B cell (primary cell): ENCODE results near the gene PXMP2.
A peak's percentile ranks its signal among the peaks of the same experiment; 100 is the strongest.

Experiments
- EZH2 ChIP-seq: IDR thresholded peaks from 2 replicates; pipeline ENCODE4 v1.6.1; 2012; ENCODE audit warnings: borderline replicate concordance, low read depth, mild to moderate bottlenecking, moderate library complexity, low read length; ENCODE audit not compliant: insufficient read depth, poor library complexity, severe bottlenecking
- TF ChIP-seq, protein P1 (sequence below): fragments of 200-600 bp; IDR thresholded peaks from one replicate; pipeline ENCODE4 v1.8.0; 2022; ENCODE audit warnings: antibody characterized with exemption, mild to moderate bottlenecking

GRCh38 chr12:132638541-132639408 lies 48.6 kb upstream of the PXMP2 start:
- TF ChIP-seq, protein P1, sequence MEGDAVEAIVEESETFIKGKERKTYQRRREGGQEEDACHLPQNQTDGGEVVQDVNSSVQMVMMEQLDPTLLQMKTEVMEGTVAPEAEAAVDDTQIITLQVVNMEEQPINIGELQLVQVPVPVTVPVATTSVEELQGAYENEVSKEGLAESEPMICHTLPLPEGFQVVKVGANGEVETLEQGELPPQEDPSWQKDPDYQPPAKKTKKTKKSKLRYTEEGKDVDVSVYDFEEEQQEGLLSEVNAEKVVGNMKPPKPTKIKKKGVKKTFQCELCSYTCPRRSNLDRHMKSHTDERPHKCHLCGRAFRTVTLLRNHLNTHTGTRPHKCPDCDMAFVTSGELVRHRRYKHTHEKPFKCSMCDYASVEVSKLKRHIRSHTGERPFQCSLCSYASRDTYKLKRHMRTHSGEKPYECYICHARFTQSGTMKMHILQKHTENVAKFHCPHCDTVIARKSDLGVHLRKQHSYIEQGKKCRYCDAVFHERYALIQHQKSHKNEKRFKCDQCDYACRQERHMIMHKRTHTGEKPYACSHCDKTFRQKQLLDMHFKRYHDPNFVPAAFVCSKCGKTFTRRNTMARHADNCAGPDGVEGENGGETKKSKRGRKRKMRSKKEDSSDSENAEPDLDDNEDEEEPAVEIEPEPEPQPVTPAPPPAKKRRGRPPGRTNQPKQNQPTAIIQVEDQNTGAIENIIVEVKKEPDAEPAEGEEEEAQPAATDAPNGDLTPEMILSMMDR, result peak; percentile 60
- no peak for TF ChIP-seq EZH2
